Measurements from ENCODE around the gene CERT1.

DNA sequence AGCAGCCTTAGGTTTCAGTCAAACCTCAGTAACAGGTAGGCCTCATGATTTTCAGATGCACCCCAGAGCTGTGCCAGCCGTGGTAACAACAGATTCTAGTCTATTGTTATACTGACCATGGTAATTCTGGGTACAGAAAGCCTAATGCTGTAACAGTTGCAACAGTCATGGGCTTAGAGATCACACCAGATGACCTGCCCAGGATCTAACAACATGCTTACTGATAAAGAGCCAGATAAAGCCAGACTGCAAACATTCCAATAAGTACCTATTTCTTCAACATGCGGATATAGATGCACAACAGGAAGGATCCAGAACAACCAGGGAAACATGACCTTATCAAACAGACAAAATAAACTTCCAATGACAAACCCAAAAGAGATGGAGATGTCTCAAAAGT lies 42.8 kb downstream of the CERT1 start:
- TF ChIP-seq, protein P1, sequence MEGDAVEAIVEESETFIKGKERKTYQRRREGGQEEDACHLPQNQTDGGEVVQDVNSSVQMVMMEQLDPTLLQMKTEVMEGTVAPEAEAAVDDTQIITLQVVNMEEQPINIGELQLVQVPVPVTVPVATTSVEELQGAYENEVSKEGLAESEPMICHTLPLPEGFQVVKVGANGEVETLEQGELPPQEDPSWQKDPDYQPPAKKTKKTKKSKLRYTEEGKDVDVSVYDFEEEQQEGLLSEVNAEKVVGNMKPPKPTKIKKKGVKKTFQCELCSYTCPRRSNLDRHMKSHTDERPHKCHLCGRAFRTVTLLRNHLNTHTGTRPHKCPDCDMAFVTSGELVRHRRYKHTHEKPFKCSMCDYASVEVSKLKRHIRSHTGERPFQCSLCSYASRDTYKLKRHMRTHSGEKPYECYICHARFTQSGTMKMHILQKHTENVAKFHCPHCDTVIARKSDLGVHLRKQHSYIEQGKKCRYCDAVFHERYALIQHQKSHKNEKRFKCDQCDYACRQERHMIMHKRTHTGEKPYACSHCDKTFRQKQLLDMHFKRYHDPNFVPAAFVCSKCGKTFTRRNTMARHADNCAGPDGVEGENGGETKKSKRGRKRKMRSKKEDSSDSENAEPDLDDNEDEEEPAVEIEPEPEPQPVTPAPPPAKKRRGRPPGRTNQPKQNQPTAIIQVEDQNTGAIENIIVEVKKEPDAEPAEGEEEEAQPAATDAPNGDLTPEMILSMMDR (conservative IDR thresholded peaks at IDR 0.05 in 1 of 2, IDR thresholded peaks at IDR 0.05 in 1 of 2; ENCODE audit: extremely low read depth in 1 of 2, insufficient read depth in 1 of 2, low read depth in 1 of 2, low read length in 2 of 2) = no peak
- no peak for TF ChIP-seq EZH2 (IDR thresholded peaks at IDR 0.05; ENCODE audit: borderline replicate concordance, low read length)
